SK-N-SH (cell line): ENCODE measurements around the gene SMAD3. TPM values are rescaled to one million over a fixed set of nuclear protein-coding genes. Genes with fewer than 3 reads are reported as not detected.
A peak's percentile ranks its signal among the peaks of the same experiment; 100 is the strongest.

Experiments
- CTCF ChIA-PET: fragments of 300-600, 350-600 bp; formaldehyde crosslinking; extraction: SDS; loops from one replicate; lab custom pipeline; 2021; lab: Yijun Ruan, JAX
- POLR2A ChIA-PET: fragments of 350-600 bp; sonication (Branson Sonifier 250); formaldehyde crosslinking; extraction: SDS; loops from one replicate; lab custom pipeline; 2020; ENCODE audit warnings: antibody characterized with exemption, inconsistent platforms; lab: Yijun Ruan, JAX
- DNase-seq: peaks from one replicate; pipeline ENCODE4 v3.0.0; 2012
- H2AFZ ChIP-seq: fragments of 200-600 bp; sonication (generic); 2 replicates; pipeline ENCODE4 v1.8.1; 2016; ENCODE audit warnings: antibody characterized with exemption, mild to moderate bottlenecking, low read depth
- H3F3A ChIP-seq: fragments of 200-600 bp; sonication (generic); replicated peaks from 2 replicates; pipeline ENCODE3; 2016; ENCODE audit warnings: antibody characterized with exemption, mild to moderate bottlenecking; ENCODE audit not compliant: insufficient read depth
- H3K27ac ChIP-seq, 2 experiments: fragments of 200-500 bp in 1 of 2; fragments of 200-600 bp in 1 of 2; sonication (Bioruptor generic) in 1 of 2; sonication (generic), shearing (Covaris generic) in 1 of 2; 2 replicates each; pipeline versions ENCODE4 v1.5.1 to v1.6.1; 2014 to 2016; ENCODE audit warnings: low read depth in 2 of 2, inconsistent platforms in 1 of 2, low read length in 1 of 2, mild to moderate bottlenecking in 1 of 2, mixed read lengths in 1 of 2
- H3K27me3 ChIP-seq: fragments of 200-600 bp; sonication (generic), shearing (Covaris generic); 2 replicates; pipeline ENCODE4 v1.6.1; 2016; ENCODE audit warnings: mixed run types; ENCODE audit not compliant: insufficient read depth
- H3K36me3 ChIP-seq, 2 experiments: fragments of 200-500 bp in 1 of 2; fragments of 200-600 bp in 1 of 2; sonication (Bioruptor generic) in 1 of 2; sonication (generic) in 1 of 2; replicated peaks in 1 of 2; 2 replicates each; pipeline versions ENCODE3 to v1.5.1; 2014 to 2016; ENCODE audit warnings: low read length in 1 of 2, mild to moderate bottlenecking in 1 of 2; ENCODE audit not compliant: insufficient read depth in 2 of 2, control insufficient read depth in 1 of 2
- H3K4me1 ChIP-seq, 2 experiments: fragments of 200-500 bp in 1 of 2; fragments of 200-600 bp in 1 of 2; sonication (Bioruptor generic) in 1 of 2; sonication (generic), shearing (Covaris generic) in 1 of 2; 2 replicates each; pipeline versions ENCODE4 v1.5.1 to v1.6.1; 2014 to 2016; ENCODE audit warnings: low read depth in 1 of 2, low read length in 1 of 2, mixed run types in 1 of 2; ENCODE audit not compliant: insufficient read depth in 2 of 2, control insufficient read depth in 1 of 2
- H3K4me2 ChIP-seq: fragments of 200-600 bp; sonication (generic), shearing (Covaris generic); 2 replicates; pipeline ENCODE4 v1.6.1; 2017; ENCODE audit warnings: mixed run types
- H3K4me3 ChIP-seq, 2 experiments: fragments of 200-500 bp in 1 of 2; fragments of 200-600 bp in 1 of 2; sonication (Bioruptor generic) in 1 of 2; sonication (generic), shearing (Covaris generic) in 1 of 2; 2 replicates each; pipeline versions ENCODE4 v1.5.1 to v1.8.1; 2014 to 2016; ENCODE audit warnings: low read depth in 2 of 2, inconsistent platforms in 1 of 2, low read length in 1 of 2, mild to moderate bottlenecking in 1 of 2, mixed read lengths in 1 of 2, moderate library complexity in 1 of 2
- H3K79me2 ChIP-seq: fragments of 200-600 bp; sonication (generic); 2 replicates; pipeline ENCODE4 v1.8.1; 2017; ENCODE audit warnings: mild to moderate bottlenecking; ENCODE audit not compliant: insufficient read depth
- H3K9ac ChIP-seq: fragments of 200-600 bp; sonication (generic); 2 replicates; pipeline ENCODE4 v1.6.1; 2017; ENCODE audit warnings: mixed run types
- H3K9me2 ChIP-seq: fragments of 200-600 bp; sonication (generic); 2 replicates; pipeline ENCODE4 v1.6.1; 2017; ENCODE audit warnings: mixed run types
- H3K9me3 ChIP-seq: fragments of 200-600 bp; sonication (generic); 2 replicates; pipeline ENCODE4 v1.6.1; 2017; ENCODE audit warnings: mixed run types, mild to moderate bottlenecking, moderate library complexity
- H4K20me1 ChIP-seq: fragments of 200-600 bp; sonication (generic); 2 replicates; pipeline ENCODE4 v1.6.1; 2017; ENCODE audit warnings: mild to moderate bottlenecking, mixed run types; ENCODE audit not compliant: insufficient read depth
- ELF1 ChIP-seq: IDR thresholded peaks from 2 replicates; pipeline ENCODE4 v1.4.0; 2012
- EP300 ChIP-seq, 2 experiments: IDR thresholded peaks; 2 replicates each; pipeline versions ENCODE4 v1.4.0 to v1.6.1; 2012; ENCODE audit warnings: borderline replicate concordance in 1 of 2, low read depth in 1 of 2, low read length in 1 of 2
- FOXJ3 ChIP-seq: sonication (generic); formaldehyde crosslinking; IDR thresholded peaks from 2 replicates; pipeline ENCODE4 v1.5.1; 2020; ENCODE audit warnings: mild to moderate bottlenecking, missing genetic modification reagents
- FOXM1 ChIP-seq: IDR thresholded peaks from 2 replicates; pipeline ENCODE4 v1.4.0; 2012; ENCODE audit warnings: low read depth, mild to moderate bottlenecking
- GATA2 ChIP-seq: sonication (generic); formaldehyde crosslinking; IDR thresholded peaks from 2 replicates; pipeline ENCODE4 v1.5.0; 2020; ENCODE audit warnings: mild to moderate bottlenecking, missing genetic modification reagents
- JUND ChIP-seq: IDR thresholded peaks from 2 replicates; pipeline ENCODE4 v1.4.0; 2012
- NRF1 ChIP-seq: IDR thresholded peaks from 2 replicates; pipeline ENCODE4 v1.6.1; 2012; ENCODE audit warnings: low read depth, mild to moderate bottlenecking, low read length
- RXRA ChIP-seq: IDR thresholded peaks from 2 replicates; pipeline ENCODE4 v1.4.0; 2012; ENCODE audit warnings: low read depth, mild to moderate bottlenecking, borderline replicate concordance
- TCF12 ChIP-seq: IDR thresholded peaks from 2 replicates; pipeline ENCODE4 v1.4.0; 2012
- TEAD4 ChIP-seq: IDR thresholded peaks from 2 replicates; pipeline ENCODE4 v1.4.0; 2012; ENCODE audit warnings: mild to moderate bottlenecking, borderline replicate concordance; ENCODE audit not compliant: insufficient read depth
- YY1 ChIP-seq: IDR thresholded peaks from 2 replicates; pipeline ENCODE4 v1.4.0; 2012; ENCODE audit warnings: low read depth, mild to moderate bottlenecking
- WGBS: methylation state at CpG from one replicate; pipeline ENCODE4 v1.1.6; 2017; ENCODE audit warnings: low lambda C conversion rate; 5-methylcytosine and 5-hydroxymethylcytosine counted together
- polyA plus RNA-seq, 3 experiments: library from polyadenylated mRNA; depleted of rRNA; stranded (reverse); fragments of >200 nt; gene quantifications; 2 replicates each; pipeline ENCODE4 v1.2.3, GENCODE V29; 2012
- TF ChIP-seq, protein P1 (sequence below): IDR thresholded peaks from 2 replicates; pipeline ENCODE4 v1.4.0; 2012; ENCODE audit warnings: low read depth, borderline replicate concordance
- TF ChIP-seq, protein P2 (sequence below): IDR thresholded peaks from 2 replicates; pipeline ENCODE4; 2012
- TF ChIP-seq, protein P3 (sequence below): IDR thresholded peaks from 2 replicates; pipeline ENCODE4 v1.4.0; 2012; ENCODE audit warnings: low read depth

Gene SMAD3
- polyA plus RNA-seq, 1 of the 3 experiments (the other 2 are of a cell fraction) = 19.5 TPM

GRCh38 chr15:67114046-67114445 lies 48.6 kb downstream of the SMAD3 start:
- ChIA-PET POLR2A (no interaction called here), CTCF (interaction anchor here (0.6 kb wide), 1 partner anchor 131 kb away, joined by 3 read pairs; no protein-coding TSS in a partner anchor)
- Histone ChIP-seq H3K9ac (no peak overlapping the region), H4K20me1 (no peaks in the 10 kb centered on the region), H3K27me3 (no peaks in the 10 kb centered on the region), H3K4me3 (no peak overlapping the region), H3K36me3 (peaks cover 0 to 14% of the 10 kb centered on the region in 2 experiments), H2AFZ (no peak overlapping the region), H3K79me2 (peaks cover 96% of the 10 kb centered on the region), H3K27ac (no peak overlapping the region), H3K9me3 (peaks cover 5% of the 10 kb centered on the region; the same call in 1 of the 2 replicates), H3K9me2 (no peaks in the 10 kb centered on the region), H3K4me1 (peaks cover 7 to 21% of the 10 kb centered on the region in 2 experiments), H3F3A (no peaks in the 10 kb centered on the region), H3K4me2 (no peak overlapping the region)
- TF ChIP-seq JUND = no peak
- WGBS = 100% methylated on average over 5 of the region's 8 CpGs
- DNase-seq = no peak

- Histone ChIP-seq H3K4me2 (0 out of 2 replicates have a peak overlapping the region, but pooled peaks have one; percentile 6), H3K9me3 (peaks cover 5% of the 10 kb centered on the region; the same call in 1 of the 2 replicates), H3K36me3 (peaks cover 0 to 14% of the 10 kb centered on the region in 2 experiments), H4K20me1 (no peaks in the 10 kb centered on the region), H3F3A (peaks cover 3% of the 10 kb centered on the region), H3K27me3 (no peaks in the 10 kb centered on the region), H2AFZ (no peak overlapping the region), H3K4me1 (peaks cover 5 to 14% of the 10 kb centered on the region in 2 experiments; a peak in 3 of 4 replicates), H3K27ac (peak overlapping the region in 1 of 2 experiments; percentile 20; a peak in 3 of 4 replicates), H3K9ac (no peak overlapping the region), H3K79me2 (peaks cover 96% of the 10 kb centered on the region), H3K9me2 (no peaks in the 10 kb centered on the region), H3K4me3 (no peak overlapping the region)
- TF ChIP-seq EP300 (IDR thresholded peaks at IDR 0.05; ENCODE audit: borderline replicate concordance in 1 of 2, low read depth in 1 of 2, low read length in 1 of 2) (no peak), GATA2 (CRISPR knock-in tag) (no peak), TCF12 (peak; percentile 25; the same call in 1 of the 2 replicates), ELF1 (no peak), FOXJ3 (no peak), RXRA (no peak), TEAD4 (no peak), YY1 (no peak), JUND (no peak), NRF1 (no peak), FOXM1 (no peak)
- TF ChIP-seq, protein P1, sequence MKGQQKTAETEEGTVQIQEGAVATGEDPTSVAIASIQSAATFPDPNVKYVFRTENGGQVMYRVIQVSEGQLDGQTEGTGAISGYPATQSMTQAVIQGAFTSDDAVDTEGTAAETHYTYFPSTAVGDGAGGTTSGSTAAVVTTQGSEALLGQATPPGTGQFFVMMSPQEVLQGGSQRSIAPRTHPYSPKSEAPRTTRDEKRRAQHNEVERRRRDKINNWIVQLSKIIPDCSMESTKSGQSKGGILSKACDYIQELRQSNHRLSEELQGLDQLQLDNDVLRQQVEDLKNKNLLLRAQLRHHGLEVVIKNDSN = no peak
- TF ChIP-seq, protein P2, sequence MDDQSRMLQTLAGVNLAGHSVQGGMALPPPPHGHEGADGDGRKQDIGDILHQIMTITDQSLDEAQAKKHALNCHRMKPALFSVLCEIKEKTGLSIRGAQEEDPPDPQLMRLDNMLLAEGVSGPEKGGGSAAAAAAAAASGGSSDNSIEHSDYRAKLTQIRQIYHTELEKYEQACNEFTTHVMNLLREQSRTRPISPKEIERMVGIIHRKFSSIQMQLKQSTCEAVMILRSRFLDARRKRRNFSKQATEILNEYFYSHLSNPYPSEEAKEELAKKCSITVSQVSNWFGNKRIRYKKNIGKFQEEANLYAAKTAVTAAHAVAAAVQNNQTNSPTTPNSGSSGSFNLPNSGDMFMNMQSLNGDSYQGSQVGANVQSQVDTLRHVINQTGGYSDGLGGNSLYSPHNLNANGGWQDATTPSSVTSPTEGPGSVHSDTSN = 0 out of 2 replicates have a peak, but pooled peaks have one; percentile 6
- TF ChIP-seq, protein P3, sequence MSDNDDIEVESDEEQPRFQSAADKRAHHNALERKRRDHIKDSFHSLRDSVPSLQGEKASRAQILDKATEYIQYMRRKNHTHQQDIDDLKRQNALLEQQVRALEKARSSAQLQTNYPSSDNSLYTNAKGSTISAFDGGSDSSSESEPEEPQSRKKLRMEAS = 0 out of 2 replicates have a peak, but pooled peaks have one; percentile 32
- 64% methylated on average over 6 of the region's 6 CpGs for WGBS
- no peak for DNase-seq
- CTCF ChIA-PET = no interaction called here
- POLR2A ChIA-PET = no interaction called here
These were observed 49.6 kb downstream of the SMAD3 start for GRCh38 chr15:67114846-67115585.
